Fibroblast of skin of scalp (primary cell): ENCODE data around the gene SIM1.

ENCODE experiments used
- DNase-seq: peaks from one replicate; pipeline ENCODE4 v3.0.0-alpha.2; 2013

SIM1 gene

DNA sequence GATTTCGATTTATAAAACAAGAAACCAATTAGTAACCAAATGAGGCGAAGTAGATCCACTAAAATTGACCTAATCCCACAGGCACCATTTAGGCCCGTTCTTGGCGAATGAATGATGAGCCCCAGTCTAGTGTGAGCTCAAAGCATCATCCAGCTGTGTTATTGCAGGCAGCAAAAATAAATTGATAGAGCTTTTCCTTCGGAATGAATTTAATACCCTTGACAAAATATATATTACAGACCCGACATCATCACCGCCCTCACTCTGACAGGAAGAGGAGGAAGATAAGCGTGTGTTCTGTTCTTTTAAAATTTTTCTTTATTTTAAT, 7.8 kb downstream of the SIM1 start:
- DNase-seq, result no peak

DNA sequence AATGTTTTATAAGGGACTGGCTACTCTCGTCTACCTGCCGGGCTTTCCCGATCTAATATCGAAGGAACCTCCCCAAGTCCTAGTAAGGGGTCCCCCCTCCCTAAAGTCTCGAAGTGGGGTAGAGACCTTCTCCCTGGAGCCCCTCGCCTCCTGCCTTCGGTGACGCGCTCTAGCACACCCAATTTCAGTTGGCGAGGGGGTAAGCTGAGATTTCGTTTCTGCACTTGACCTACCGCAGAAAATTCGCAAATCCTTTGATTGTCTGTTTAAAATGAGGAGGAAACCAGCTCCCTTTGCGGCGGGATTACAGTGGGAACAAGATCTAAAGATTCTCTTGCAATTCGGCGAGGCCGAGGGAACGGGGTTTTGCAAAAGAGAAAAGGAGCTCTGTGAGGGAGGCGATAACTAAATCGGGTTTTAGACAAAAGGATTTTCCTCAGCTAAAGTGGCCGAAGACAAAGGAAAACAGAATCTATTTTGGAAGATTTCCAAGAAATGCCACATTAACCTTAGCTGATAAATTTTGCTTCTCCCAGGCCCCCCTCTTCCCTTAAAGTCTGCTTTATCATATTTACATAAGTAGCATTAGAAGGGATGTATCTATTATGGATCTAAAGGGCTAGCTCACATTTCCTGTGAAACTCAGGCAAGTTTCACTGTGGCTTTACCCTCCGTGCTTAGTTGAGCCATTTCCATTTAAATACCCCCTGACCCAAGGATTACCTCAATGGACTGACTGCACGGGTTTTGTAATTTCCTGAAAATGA, 8.4 kb downstream of the SIM1 start:
- no peak for DNase-seq

DNA sequence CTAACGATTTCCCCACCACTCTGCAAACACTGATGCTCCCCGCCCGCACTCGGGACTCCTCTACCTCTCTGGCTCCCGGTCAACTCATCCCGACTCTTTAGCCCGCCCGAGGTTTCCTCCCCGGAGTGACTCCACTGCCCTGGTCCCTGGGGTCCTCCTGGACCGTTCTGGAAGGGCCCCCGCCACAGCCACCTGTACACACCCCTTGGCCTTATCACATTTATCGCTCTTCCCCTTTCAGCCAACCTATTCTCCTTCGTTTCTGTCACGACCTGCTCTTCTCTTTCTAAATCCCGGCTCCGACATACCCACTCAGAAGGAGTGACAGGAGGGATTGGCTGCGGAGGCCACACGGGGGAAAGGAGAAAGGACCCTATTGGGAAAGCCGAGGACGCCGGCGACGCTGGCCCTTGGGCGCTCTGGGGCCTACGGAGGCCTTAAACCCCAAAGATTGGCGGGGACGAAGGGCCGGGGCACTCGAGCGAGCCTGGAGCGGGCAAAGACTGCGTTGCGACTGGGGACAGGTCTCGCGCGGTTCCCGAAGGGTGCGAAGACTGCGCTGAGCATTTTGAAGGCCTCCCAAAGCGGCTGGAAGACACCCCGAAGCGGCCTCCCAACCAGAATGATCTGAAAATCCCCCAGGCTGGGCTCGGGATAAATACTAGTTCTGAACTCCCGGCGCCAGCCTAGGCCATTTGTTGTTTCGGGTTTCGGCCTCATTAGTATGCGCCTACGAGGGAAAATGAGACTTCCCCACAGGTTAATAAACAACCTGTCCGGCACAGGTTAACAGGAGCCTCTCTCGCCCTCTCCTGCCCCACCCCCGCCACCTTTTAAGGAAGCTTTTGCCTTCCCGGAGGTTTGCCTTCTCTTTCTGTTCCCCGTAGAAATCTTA, 9.2 kb downstream of the SIM1 start:
- no peak for DNase-seq

GRCh38 chr6:100454551-100455229, 10.0 kb downstream of the SIM1 start:
- DNase-seq, result no peak

DNA sequence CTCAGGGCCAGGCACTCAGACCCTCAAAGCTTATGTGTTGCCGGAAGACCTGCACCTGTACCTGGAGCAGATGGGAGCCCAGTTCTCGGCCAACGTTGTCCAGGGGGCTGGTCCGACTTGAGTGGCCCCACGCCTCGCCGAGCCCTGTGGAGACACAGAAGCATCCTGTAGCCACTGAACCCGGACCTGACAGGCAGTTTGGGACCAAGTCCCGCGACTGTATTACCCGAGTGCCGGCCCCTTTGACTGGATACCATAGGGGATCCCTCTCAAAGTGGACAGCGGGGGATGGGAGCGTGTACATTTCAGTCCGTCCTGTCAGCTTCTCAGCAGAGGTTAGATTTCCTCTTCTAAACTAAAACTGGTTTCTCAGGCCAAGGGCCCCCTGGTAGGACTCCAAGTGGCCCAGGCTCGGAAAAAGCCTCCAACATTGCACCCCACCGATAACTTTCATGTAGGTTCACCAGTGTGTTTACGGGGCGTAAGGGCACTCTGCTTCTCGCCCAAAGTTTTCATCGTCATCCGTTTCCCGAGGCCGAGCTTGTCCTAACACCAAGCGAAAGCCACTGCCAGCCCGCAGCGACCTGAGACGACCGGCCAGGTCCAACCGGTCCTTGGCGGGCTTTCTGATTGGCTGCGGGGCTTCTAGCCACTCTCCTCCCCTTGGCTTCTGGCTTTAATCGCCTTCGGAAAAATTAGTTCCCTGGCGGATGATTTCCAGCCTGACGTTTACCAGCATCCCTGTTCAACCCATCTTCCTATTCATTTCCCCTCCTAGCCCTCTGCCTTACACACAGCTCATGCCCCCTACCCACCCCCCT, 10.8 kb downstream of the SIM1 start:
- no peak for DNase-seq

DNA sequence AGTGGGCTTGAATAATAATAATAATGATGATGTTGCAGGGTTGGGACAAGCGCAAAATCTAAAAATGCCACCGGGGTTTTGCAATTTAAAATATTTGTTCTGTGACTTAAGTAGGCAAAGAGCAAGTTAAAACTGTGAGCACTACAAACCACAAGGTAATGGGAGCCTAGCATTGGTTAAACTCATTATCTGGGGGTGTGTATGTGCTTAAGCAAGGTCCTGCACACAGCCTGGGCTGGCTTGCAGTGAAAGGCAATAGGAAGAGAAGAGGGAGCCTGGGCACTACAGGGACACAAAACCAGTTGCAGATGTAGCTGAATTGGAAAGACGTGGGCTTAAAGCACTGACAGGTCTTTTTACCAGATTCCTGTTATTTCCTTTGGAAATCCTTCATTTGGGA, 11.7 kb downstream of the SIM1 start:
- DNase-seq, result no peak

DNA sequence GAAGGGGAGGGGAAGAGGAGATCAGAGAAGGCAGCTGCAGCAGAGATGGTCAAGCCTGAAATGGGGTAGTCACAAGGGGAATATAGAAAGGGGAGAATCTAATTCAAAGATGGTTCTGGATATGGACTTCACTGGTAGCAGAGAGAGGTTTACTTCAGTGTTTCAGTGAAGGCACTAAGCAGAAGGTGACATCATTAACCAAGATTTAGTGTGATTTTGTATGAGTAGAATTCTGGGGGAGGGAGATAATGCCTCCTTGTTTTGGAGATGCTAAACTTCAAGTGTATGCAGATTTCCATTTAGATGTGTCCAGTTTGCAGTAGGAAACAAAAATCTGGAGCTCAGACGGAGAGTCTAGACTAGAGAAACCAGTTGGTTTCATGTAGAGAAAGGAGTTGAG, 13.1 kb downstream of the SIM1 start:
- no peak for DNase-seq

GRCh38 chr6:100449239-100449691, 15.5 kb downstream of the SIM1 start:
- DNase-seq, result no peak

DNA sequence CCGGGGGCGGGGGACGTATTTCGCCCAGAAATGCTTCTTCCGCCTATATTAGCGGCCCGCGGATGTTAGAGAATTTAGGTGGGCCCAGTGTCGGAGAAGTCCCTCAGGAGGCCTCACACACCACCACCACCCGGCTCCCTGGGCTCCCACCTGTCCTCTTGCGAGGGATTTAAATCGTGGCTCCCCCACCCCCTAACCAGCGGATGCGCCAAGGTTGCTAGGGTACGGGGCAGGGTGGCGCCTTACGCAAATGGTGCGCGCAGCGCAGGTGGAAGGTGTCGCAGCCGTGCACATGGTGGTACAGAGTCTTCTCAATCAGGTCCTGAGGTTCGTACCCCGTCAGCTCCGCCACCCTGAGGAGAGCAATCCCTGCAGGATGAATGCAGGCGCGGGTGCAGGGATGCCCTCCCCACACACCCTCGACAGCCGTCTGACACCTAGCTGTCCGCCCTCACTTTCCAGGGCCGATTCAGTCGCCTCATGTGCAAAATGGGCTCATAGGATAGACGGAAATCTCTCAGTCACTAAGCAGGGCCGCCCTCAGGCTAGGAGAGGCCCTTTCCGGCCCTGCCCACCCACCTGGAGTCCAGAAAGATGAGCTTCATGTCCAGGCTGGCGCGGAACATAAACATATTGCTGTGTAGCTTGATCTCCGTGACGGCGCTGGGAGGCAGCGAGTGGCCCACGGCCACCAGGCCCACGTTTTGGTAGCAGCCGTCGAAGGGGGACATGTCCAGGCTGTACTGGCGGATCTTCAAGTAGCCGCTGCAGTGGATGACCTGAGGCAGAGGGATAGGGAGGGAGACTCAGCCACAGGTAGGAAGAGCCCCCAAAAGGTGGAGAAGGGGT, 16.6 kb downstream of the SIM1 start:
- no peak for DNase-seq

GRCh38 chr6:100447081-100447899, 17.4 kb downstream of the SIM1 start:
- DNase-seq, result no peak

- no peak for DNase-seq
Observed at GRCh38 chr6:100446115-100447080, 18.3 kb downstream of the SIM1 start.

GRCh38 chr6:100445512-100445911, 19.2 kb downstream of the SIM1 start:
- no peak for DNase-seq

DNA sequence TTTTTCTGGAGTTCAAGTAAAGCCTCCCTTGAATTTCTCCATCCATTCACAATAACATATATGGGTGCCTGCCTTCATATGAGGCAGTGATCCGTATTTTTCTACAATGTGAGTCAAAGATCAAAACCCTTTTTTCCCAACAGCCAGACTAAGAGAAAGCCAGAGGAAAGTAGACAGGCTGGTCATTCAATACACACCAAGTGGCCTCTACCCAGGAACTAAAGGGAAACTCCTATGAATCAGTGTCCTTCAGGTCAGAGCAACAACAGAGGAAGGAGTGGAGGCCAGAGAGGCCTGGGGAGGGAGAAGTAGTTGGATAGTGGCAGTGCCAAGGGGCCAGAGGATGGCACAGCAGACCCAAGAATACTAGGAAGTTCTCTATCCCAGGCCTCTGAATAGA, 23.8 kb downstream of the SIM1 start:
- no peak for DNase-seq

GRCh38 chr6:100435299-100435698, 29.4 kb downstream of the SIM1 start:
- no peak for DNase-seq

- no peak for DNase-seq
Observed at GRCh38 chr6:100433726-100434435, 30.8 kb downstream of the SIM1 start.

DNA sequence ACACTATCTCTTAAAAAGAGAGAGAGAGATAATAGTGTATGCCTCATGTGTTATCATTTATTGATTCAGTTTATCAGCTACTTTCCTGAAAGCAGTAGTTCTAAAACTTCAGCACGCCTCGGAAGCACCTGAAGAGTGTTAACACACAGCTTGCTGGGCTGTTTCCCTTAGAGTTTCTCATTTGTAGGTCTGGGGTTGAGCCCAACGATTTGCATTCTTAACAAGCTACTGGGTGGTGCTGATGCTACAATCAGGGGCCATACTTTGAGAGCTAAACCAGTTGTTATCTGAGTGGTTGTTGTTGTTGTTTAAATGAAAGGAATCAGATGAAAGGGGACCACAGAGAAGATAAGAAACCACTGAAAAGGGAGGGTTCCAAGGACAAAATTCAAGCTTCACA, 32.6 kb downstream of the SIM1 start:
- no peak for DNase-seq

GRCh38 chr6:100430962-100431361, 33.8 kb downstream of the SIM1 start:
- DNase-seq, result no peak

- DNase-seq, result no peak
Observed at GRCh38 chr6:100427452-100427851, 37.3 kb downstream of the SIM1 start.
